GM12872 (cell line): ENCODE data around the gene MSI2.
A peak's percentile ranks its signal among the peaks of the same experiment; 100 is the strongest.

ENCODE experiments used
- TF ChIP-seq, protein P1 (sequence below): IDR thresholded peaks from 3 replicates; pipeline ENCODE4 v1.5.1; 2011; ENCODE audit warnings: low read depth, mild to moderate bottlenecking, low read length, moderate library complexity; ENCODE audit not compliant: insufficient read depth

Gene MSI2

DNA sequence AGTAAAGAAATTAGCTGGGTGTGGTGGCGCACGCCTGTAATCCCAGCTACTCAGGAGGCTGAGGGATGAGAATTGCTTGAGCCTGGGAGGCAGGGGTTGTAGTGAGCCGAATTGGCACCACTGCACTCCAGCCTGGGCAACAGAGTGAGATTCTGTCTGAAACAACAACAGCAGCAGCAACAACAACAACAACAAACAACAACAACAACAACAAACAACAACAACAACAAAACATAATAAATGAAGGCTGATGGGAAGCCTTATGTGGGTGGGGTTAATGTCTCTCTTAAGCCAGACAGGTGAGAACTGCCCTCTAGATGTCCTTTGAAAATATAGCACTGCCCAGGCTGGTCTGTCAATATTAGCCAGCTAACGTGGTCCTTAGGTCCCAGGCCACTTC, 107.3 kb downstream of the MSI2 start:
- TF ChIP-seq, protein P1, sequence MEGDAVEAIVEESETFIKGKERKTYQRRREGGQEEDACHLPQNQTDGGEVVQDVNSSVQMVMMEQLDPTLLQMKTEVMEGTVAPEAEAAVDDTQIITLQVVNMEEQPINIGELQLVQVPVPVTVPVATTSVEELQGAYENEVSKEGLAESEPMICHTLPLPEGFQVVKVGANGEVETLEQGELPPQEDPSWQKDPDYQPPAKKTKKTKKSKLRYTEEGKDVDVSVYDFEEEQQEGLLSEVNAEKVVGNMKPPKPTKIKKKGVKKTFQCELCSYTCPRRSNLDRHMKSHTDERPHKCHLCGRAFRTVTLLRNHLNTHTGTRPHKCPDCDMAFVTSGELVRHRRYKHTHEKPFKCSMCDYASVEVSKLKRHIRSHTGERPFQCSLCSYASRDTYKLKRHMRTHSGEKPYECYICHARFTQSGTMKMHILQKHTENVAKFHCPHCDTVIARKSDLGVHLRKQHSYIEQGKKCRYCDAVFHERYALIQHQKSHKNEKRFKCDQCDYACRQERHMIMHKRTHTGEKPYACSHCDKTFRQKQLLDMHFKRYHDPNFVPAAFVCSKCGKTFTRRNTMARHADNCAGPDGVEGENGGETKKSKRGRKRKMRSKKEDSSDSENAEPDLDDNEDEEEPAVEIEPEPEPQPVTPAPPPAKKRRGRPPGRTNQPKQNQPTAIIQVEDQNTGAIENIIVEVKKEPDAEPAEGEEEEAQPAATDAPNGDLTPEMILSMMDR: no peak

DNA sequence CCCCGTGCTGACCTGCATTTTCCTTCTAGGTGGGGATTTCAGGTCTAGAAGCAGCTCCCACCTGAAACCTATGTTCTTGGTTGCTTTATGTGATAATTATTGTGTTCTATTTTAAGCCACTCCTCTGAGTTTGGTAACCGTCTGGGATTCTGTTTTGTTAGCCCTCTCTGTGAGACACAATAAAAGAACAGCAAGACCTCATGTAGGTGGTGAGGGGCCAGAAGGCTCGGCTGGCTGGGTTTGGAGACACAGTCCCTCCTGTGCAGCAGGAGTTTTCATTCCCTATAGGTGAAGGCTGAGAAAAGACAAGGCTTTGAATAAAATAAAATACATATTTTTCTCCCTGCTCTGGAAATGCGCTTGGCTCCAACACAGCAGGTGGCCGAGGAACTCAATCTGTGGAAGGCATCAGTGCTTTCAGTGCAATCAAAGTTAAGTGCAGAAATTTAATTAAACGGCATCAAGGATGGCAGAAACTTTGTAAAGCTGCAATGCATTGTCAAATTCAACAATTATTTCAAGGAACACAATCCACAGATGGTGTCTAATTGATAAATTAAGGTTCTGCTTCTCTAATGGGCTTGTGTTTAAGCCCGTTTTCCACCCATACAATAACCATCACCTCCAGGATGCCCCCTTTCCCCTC, 107.8 kb downstream of the MSI2 start:
- TF ChIP-seq, protein P1: no peak

DNA sequence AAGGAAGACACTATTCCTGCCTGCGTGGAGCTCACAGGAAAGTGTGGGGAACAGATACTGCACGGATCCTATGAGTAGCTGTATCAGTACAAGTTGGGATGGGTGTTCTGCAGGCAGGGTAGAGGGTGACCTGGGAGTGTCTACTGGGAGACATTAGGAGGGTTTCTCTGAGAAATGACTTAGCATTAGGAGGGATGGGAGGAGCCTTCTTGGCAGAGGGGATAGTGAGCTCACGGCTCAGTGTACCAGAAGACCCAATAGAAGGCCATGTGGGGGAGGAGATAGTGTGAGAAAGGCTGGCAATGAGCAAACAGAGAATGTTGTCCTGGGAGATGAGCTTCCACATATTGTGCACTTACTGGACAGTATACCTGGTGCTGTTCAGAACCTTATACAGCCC, 109.1 kb downstream of the MSI2 start:
- TF ChIP-seq, protein P1: no peak

DNA sequence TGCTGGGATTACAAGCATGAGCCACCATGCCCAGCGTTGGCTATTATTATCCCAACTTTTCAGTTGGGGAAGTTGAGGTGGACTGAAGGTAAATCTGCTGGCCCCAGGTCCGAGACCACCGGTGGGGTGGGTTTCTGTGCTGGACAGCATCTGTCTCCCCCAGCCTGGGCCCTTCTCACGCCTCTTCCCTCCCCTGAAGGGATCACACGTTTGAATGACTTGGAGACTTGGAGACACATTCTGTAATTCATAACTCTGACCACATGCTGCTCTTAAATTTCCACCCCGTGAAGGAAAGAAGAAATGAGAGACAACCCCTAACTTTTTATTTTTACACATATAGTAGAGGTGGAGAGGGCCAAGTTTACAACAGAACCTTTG, 109.8 kb downstream of the MSI2 start:
- TF ChIP-seq, protein P1: no peak

DNA sequence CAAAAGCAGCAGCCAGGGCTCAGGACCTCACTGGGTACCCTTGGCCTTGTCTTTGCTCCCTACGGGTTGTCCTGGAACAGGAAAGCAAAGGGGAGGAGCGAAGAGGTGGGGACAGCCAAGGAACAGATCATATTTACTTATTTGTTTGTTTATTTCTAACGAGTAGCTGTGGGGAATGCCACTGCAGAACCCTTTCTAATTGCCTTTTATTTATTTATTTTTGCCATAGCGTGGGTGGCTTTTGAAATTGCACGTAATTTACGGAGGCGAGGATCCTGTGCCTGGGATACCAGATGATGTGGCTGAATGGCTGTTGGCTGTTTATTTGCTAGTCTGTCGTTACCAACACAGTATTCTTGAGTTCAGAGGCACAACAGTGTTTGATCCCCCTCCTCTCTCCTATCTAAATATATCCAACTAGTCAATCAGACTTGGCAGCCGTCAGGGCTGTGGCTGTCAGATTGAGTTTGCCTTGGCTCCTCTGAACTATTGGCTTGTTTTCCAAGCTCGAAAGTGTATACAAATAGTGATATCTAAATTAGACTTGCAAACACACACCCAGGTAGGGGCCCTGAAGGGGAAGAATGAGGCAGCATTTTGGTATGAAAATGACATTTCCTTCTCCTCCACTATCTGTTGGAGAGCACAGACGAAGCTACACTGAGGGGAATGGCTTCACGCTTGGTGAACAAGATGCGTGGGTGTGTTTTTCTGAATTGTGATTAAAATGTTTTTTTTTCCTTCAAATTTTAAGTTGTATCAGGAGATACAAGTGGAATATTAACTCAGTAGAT, 110.4 kb downstream of the MSI2 start:
- TF ChIP-seq, protein P1: no peak

DNA sequence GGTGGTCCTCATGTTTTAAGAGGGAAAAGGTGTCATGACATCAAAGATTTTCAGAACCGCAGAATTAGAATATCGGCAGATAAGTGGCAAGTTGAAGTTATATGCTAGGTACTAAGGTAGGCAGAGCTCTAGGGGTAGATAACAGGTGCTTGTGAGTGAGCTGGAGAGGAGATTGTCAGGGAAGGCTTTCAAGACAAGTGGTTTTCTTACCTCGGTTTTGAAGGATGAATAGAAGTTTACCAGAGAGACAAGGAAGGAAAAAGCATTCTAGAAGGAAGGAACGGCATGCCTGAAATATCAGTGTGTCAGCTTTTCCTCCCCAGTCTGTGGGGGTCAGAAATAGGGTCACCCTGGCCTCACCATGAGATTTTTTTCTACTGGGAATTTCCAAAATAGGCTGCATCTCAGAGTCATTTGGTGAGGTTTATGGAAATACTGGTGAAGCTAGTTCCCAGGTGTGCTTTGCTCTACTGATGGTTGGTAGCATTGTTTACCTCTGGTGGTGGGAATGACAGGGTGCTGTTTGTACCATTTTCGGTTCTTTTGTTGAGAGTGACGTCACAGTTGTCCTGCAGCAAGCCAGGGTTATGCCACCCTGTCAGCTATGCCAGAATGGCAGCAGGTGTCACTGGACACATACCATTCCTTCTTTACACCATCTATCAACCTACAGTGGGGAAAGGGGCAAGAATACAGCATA, 112.5 kb downstream of the MSI2 start:
- TF ChIP-seq, protein P1: peak; percentile 34

DNA sequence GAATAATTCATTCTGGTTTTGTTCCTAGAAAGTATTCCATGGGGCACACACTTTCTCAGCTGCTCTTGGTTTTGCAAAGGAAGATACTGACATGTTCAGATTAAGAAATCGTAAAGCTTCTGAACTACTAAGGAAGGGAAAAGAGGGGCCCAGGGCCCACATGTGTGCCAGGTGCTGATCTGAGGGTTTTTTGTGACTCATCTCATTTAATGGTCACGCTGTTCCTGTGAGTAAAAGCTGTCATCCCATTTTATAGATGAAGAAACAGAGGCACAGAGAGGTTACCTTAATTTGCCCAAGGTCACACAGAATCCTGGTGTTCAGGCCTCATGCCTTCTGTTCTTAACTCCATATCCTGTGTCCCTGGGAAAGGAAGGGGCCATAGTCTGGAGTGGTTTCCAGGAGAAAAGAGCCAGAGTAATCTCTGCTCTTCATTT, 113.2 kb downstream of the MSI2 start:
- TF ChIP-seq, protein P1: no peak
